Colonic mucosa (tissue), 4 donors: Measurements from ENCODE around the gene KLF11. TPM values are rescaled to one million over a fixed set of nuclear protein-coding genes. Genes with fewer than 3 reads are reported as not detected.

Experiments
- DNase-seq: peaks from one replicate; pipeline ENCODE4 v3.0.0-alpha.2; 2020
- H3K27ac ChIP-seq: fragments of 200-600 bp; one replicate; pipeline ENCODE4 v1.8.0; 2021
- H3K27me3 ChIP-seq: fragments of 200-600 bp; one replicate; pipeline ENCODE4 v1.8.0; 2021
- H3K36me3 ChIP-seq: fragments of 200-600 bp; one replicate; pipeline ENCODE4 v1.8.0; 2021
- H3K4me1 ChIP-seq: fragments of 200-600 bp; one replicate; pipeline ENCODE4 v1.8.0; 2021; ENCODE audit warnings: mild to moderate bottlenecking
- H3K4me3 ChIP-seq: fragments of 200-600 bp; one replicate; pipeline ENCODE4 v1.8.0; 2021
- H3K9ac ChIP-seq, 2 donors: one replicate each; pipeline ENCODE4 v1.7.0; 2013; ENCODE audit warnings: control low read depth in 2 of 2, low read depth in 2 of 2, low read length in 2 of 2
- H3K9me3 ChIP-seq: fragments of 200-600 bp; one replicate; pipeline ENCODE4 v1.8.0; 2021
- CTCF ChIP-seq: fragments of 200-600 bp; IDR thresholded peaks from one replicate; pipeline ENCODE4 v1.8.0; 2022; ENCODE audit warnings: antibody characterized with exemption, mild to moderate bottlenecking
- intact Hi-C: fragments of 100-400 bp; cut with DNase I; formaldehyde crosslinking; loops from one replicate; pipeline ENCODE4 v1.14.1; 2022
- total RNA-seq, 2 donors: library from RNA; stranded (reverse); fragmentation: NEBNext Ultra II Directional in 1 of 2; extraction: Animal tissue kit (Norgen Biotek cat#: 25700) in 1 of 2; gene quantifications; one replicate each; pipeline ENCODE4 v1.2.1, GENCODE V29; 2021
- donor health status: healthy.
- donor health status: DM: no; HTN: no; CAD: no.
- donor health status: DM: no; HTN: no; CAD: no.

The KLF11 gene
- total RNA-seq, 2 donors from 2014 or later, result 6.6 to 11.2 TPM

GRCh38 chr2:10084223-10084865 lies 41.0 kb downstream of the KLF11 start:
- Histone ChIP-seq H3K27ac (no peak overlapping the region), H3K9ac (no peak overlapping the region), H3K4me3 (no peak overlapping the region), H3K4me1 (peaks cover 5% of the 10 kb centered on the region), H3K36me3 (no peaks in the 10 kb centered on the region), H3K9me3 (no peaks in the 10 kb centered on the region), H3K27me3 (peaks cover 25% of the 10 kb centered on the region)
- no peak for DNase-seq
- intact Hi-C loops, result no loop called here
- TF ChIP-seq CTCF, result no peak

GRCh38 chr2:10085043-10085667 lies 41.8 kb downstream of the KLF11 start:
- DNase-seq, result no peak
- Histone ChIP-seq H3K4me3 (no peak overlapping the region), H3K9me3 (no peaks in the 10 kb centered on the region), H3K9ac (no peak overlapping the region), H3K27ac (no peak overlapping the region), H3K27me3 (peaks cover 22% of the 10 kb centered on the region), H3K36me3 (no peaks in the 10 kb centered on the region), H3K4me1 (peaks cover 5% of the 10 kb centered on the region)
- TF ChIP-seq CTCF, result no peak
- intact Hi-C loops, result no loop called here

- Histone ChIP-seq H3K4me3 (no peak overlapping the region), H3K27me3 (peaks cover 17% of the 10 kb centered on the region), H3K9me3 (no peaks in the 10 kb centered on the region), H3K9ac (no peak overlapping the region), H3K36me3 (no peaks in the 10 kb centered on the region), H3K4me1 (peaks cover 1% of the 10 kb centered on the region), H3K27ac (no peak overlapping the region)
- intact Hi-C loops, result no loop called here
- no peak for DNase-seq
- no peak for TF ChIP-seq CTCF
These were observed 42.3 kb downstream of the KLF11 start for GRCh38 chr2:10085668-10086059.

GRCh38 chr2:10086950-10087349 lies 43.6 kb downstream of the KLF11 start:
- no peak for TF ChIP-seq CTCF
- H3K4me1 ChIP-seq, result no peaks in the 10 kb centered on the region
- no peaks in the 10 kb centered on the region for H3K36me3 ChIP-seq
- no peak overlapping the region for H3K27ac ChIP-seq
- H3K9me3 ChIP-seq, result no peaks in the 10 kb centered on the region
- H3K27me3 ChIP-seq, result peaks cover 13% of the 10 kb centered on the region
- intact Hi-C loops, result no loop called here
- no peak overlapping the region for H3K4me3 ChIP-seq
- DNase-seq, result no peak
- H3K9ac ChIP-seq, result no peak overlapping the region

- intact Hi-C loops, result no loop called here
- Histone ChIP-seq H3K4me3 (no peak overlapping the region), H3K9ac (no peak overlapping the region), H3K9me3 (no peaks in the 10 kb centered on the region), H3K36me3 (no peaks in the 10 kb centered on the region), H3K27me3 (peaks cover 11% of the 10 kb centered on the region), H3K27ac (no peak overlapping the region), H3K4me1 (no peaks in the 10 kb centered on the region)
- no peak for DNase-seq
- TF ChIP-seq CTCF, result no peak
These were observed 44.0 kb downstream of the KLF11 start for GRCh38 chr2:10087360-10087759.
